Endometrial microvascular endothelial cells (primary cell): ENCODE measurements around the gene PIAS1. TPM values are rescaled to one million over a fixed set of nuclear protein-coding genes. Genes with fewer than 3 reads are reported as not detected.
"Not testable (repeated sequence)": the region's sequence is repeated elsewhere in the genome, so short reads cannot be mapped to it uniquely, and the experiment has no call there.

ENCODE experiments used
- in situ Hi-C: cut with HindIII; loops from 2 replicates; pipeline ENCODE4 v1.10.0; 2017; ENCODE audit warnings: low sequenced_read_pairs, low pct_unique_long_range_greater_than_20kb; ENCODE audit errors: inconsistent ontology term
- total RNA-seq: library from RNA; depleted of rRNA; stranded (reverse); fragments of >200 nt; gene quantifications from one replicate; pipeline ENCODE4 v1.2.3, GENCODE V29; 2015; ENCODE audit errors: inconsistent ontology term

Gene PIAS1
- 13.8 TPM for total RNA-seq

- in situ Hi-C loops = no loop called here
These were observed at the start of gene PIAS1 for GRCh38 chr15:68053701-68054627. PIAS1 (plus strand) TSS chr15:68054315; CDS start chr15:68054327, 12 bp downstream.

DNA sequence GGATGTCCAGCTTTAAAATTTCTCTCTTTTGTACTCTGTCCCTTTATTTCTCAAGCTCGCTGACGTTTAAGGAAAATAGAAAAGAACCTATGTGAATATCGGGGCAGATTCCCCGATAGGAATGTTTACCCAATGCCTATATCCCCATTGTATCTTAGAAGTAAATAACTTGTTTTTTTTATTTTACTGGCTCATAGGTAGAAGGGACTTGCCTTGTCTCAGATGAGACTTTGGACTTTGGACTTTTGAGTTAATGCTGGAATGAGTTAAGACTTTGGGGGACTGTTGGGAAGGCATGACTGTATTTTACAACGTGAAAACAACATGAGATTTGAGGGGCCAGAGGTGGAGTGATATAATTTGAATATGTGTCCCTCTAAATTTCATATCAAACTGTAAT, 46.5 kb upstream of the PIAS1 start:
- in situ Hi-C loops = not testable (repeated sequence)

GRCh38 chr15:68010361-68011153, 43.6 kb upstream of the PIAS1 start:
- in situ Hi-C loops = no loop called here

DNA sequence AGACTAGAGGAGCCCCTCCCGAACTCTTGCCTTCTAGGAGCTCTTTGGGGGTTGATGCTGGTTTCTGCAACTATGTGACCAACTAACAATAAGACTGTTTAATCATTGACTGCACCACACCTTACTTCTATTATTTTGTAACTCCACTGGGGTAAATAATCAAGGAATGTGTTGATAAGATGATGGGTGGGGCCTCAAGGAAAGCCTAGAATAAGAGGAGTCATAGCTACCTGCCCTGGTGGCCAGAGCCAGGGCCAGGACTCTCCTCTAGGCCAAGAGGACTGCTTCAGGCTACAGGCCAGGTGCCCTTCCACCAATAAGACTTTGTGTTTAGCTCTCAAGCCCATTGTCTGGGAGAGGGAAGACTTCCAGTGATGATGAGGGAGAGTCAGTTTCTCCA, 41.2 kb upstream of the PIAS1 start:
- in situ Hi-C loops = no loop called here

DNA sequence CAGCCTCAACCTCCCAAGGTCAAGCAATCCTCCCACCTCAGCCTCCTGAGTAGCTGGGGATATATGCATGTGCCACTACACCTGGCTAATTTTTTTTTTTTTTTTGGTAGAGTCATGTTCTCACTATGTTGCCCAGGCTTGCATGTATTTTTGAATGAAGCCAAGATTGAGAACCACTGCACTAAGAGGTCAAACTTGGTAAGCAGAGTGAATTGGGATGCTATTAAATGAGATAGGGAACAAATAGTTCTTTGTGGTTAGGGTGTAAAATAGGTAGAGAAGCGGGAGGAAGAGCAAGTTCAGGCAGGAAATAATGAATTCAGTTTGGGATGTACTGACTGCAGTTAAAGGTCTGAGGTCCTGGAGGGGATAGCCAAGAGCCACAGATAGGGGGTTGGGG, 39.9 kb upstream of the PIAS1 start:
- in situ Hi-C loops = no loop called here

DNA sequence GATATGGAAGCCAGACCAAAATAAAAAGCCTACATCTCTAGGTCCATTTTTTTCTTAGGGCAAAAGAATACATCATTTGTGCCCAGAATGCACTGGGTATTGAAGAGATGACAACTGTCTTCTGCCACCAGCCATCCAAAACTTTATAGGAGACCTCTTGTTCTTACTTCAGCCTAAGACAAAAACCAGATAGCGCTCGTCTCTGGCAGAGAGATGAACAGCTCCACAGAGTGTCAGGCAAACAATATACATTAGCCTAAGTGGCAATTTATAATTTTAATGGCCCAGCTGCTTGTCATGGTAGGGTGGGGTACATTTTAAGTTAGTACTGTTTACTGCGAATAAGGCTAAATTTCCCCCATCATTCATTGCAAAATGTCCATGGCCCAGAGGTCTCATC, 38.9 kb upstream of the PIAS1 start:
- in situ Hi-C loops = no loop called here

DNA sequence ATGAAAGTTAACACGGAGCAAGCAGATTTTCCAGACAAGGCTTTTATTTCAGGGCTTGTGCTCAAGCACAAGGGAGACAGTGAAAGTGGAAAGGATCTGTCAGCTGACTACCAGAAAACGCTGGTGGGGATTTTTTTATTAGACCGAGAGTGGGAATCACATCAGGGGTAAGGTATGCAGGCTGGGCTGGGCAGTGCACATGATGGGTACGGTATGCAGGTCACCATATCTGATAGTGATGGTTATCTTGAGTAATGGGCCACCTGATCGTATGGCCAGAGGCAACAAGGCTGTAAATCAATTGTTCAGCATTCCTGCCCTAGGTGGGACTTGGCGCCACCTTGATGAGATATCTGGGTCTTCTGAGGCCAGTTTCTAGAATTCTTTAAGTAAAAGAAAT, 36.9 kb upstream of the PIAS1 start:
- in situ Hi-C loops = no loop called here

GRCh38 chr15:68018797-68019444, 35.2 kb upstream of the PIAS1 start:
- in situ Hi-C loops = no loop called here

GRCh38 chr15:68019814-68020525, 34.1 kb upstream of the PIAS1 start:
- in situ Hi-C loops = no loop called here

DNA sequence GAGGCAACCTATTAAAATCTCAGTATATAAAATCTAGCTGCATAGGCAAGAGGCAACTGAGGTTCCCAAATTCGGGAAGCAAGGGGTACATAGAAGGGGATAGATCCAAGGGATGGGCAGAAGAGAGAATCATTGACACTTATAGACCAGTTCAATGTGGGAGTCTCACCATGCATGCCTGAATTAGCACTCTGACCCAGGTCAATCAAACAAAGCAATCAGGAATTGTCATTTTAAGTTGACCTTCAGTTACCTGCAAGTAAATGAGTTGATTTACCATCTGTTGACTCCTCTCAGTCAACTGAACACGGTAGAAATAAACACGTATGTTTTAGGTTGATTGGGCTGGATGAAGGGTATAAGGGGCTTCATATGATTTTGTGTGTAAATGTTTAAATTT, 33.4 kb upstream of the PIAS1 start:
- in situ Hi-C loops = no loop called here

- in situ Hi-C loops = no loop called here
These were observed 32.1 kb upstream of the PIAS1 start for GRCh38 chr15:68022061-68022460.

- in situ Hi-C loops = no loop called here
These were observed 30.6 kb upstream of the PIAS1 start for GRCh38 chr15:68023307-68024101.

GRCh38 chr15:68025835-68026424, 28.2 kb upstream of the PIAS1 start:
- in situ Hi-C loops = no loop called here

DNA sequence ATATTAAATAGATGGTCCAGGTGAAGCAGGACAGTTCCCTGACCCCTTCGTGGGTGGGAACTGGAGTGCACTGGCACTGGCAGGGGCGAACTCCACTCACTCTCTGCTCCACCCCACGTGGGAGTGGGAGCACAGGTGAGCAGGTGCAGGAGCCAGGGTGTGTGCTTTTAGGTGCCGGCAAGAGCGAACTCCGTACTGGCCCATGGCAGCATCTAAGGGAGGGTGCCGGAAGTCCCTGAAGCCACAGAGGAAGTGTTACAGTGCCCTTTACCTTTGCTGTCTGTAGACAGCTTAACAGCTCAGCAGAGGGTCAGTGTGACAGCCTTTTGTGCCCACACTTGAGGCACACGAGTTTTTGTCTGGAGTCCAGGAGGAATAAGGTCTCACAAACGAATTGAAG, 26.7 kb upstream of the PIAS1 start:
- in situ Hi-C loops = no loop called here

DNA sequence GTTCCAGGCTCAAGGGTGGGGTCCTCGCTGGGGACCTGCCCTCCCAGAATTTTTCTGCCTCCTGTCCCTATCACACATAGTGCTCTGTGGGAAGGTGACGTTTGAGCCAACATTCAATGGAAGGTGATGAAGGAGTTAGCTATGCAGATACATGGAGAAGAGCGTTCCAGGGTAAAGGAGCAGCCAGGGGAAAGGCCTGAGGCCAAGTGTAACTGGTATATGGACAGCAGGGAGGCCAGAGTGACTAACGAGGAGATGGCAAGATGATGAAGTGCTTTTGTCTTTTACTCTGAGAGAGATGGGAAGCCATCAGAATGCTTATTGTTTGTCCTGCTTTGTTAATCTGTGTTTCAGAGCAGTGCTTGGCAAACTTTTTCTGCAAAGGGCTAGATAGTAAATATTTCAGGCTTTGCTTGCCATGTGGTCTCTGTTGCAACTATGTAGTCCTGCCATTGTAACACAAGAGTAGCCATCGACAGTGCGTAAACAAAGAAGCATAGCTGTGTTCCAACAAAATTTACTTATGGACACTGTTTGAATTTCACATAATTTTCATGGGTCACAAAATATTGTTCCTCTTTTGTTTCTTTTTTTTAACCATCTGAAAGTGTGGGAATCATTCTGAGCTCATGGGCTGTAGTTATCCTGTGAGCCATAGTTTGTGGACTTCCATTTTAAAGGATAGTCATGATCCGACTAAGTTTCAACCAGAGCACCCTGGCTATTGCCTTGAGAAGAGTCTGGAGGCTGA, 25.8 kb upstream of the PIAS1 start:
- in situ Hi-C loops = no loop called here

DNA sequence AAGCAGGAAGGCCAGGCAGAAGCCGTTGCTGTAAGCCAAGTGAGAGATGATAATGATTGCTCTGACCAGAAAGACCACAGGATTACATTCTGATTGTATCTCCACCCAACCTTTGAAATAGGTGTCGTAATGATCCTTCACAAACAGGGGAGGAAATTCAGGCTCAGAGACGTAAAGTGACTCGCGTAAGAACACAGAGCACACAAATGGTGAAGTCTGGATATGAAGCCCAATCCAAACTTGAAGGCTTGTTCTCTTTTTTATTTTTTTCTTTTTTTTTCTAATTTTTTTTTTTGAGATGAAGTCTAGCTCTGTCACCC, 25.3 kb upstream of the PIAS1 start:
- in situ Hi-C loops = no loop called here

- in situ Hi-C loops = no loop called here
These were observed 24.2 kb upstream of the PIAS1 start for GRCh38 chr15:68029959-68030358.
